Middle frontal gyrus (tissue), 1 donor: ENCODE measurements around the gene LPP.
"Not testable (repeated sequence)": the region's sequence is repeated elsewhere in the genome, so short reads cannot be mapped to it uniquely, and the experiment has no call there.

Source experiments
- DNase-seq: peaks from one replicate; pipeline ENCODE4 v3.0.0-alpha.2; 2015; ENCODE audit warnings: low spot score; ENCODE audit errors: extremely low spot score

The LPP gene

GRCh38 chr3:188396251-188396650, 242.3 kb downstream of the LPP start:
- no peak for DNase-seq

GRCh38 chr3:188396900-188397299, 242.9 kb downstream of the LPP start:
- no peak for DNase-seq

GRCh38 chr3:188397766-188398705, 244.1 kb downstream of the LPP start:
- DNase-seq, result no peak

DNA sequence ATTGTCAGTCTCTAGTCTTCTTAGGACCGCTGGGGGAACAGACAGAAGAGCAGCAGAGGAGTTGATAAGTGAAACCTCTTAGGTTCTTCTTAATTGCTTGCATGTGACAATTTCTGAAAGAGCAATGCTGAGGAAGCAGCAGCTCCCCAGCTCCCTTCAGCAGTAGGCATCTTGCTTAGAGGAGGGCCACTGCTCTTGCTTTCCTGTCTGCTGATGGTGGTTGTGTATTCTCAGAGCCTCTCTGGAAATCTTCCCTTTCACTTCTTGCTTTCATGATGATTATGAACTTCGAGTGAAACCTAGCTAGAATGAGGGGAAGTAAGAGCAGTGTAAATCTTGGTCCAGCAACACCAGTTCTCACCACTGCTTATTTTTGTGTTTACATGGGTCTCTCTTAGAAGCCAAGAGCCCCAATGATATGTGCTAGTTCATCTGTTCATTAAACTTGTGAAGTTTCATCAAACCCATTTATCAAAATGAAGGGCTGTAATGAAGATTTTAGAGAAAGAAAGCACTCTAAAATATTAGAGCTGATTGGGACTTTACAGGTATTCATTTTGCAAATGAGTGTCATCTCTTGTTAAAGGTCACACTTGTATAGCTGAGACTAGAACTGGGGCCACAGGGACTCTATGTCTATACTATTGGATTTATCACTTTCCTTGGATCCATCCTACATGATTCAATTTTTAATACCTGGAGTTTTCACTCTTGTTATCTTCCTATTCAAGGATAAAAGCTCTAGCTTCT, 246.7 kb downstream of the LPP start:
- DNase-seq, result no peak

DNA sequence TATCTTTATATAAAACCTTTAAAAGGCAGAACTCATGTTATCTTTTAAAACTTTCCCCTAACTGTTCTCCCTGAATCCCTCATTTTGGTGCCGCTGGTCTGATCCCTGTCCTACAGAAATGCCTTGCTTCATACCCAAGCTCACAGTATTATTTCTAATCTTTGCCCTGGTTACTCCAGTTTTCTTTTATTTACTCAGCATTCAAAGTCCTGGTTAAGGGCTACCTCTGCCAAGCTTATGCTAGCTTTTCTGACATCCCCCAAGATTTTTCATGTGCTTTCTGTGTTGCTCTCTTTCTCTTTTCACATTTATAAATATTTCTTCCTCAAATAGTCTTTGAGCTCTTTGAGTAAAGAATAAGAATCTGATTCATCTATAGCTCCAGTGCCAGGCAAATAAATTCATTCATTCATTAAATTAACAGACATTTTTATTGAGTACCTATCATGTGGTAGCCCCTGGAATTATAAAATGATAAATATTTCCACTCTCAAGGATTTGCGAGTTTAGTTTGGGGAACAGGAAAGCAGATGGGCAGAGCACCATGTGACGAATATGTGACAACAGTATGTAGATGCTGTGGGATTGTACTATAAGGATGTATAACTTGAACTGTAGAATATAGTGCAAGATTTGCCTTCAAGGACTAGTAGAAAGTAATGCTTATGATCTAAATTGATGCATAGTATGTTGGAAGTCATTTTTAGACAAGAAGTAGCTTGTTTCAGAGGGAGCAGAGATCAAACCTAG, 247.5 kb downstream of the LPP start:
- DNase-seq, result no peak

DNA sequence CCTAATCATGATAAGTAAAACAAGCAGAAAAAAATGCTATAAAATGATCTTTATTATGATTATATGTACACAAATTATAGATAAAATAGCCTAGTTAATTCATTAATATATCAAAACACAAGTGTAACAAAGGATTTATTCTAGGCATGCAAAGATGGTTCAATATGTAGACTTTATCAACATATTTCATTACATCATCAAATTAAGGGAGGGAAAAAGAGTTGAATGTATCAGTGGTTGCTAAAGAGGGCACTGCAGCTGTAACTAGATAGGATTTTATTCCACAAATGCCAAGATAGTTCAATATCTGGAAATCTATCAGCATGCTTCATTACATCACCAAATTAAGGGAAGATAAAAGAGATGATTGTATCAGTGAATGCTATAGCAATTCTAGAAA, 248.3 kb downstream of the LPP start:
- no peak for DNase-seq

GRCh38 chr3:188403404-188403803, 249.4 kb downstream of the LPP start:
- DNase-seq, result no peak

DNA sequence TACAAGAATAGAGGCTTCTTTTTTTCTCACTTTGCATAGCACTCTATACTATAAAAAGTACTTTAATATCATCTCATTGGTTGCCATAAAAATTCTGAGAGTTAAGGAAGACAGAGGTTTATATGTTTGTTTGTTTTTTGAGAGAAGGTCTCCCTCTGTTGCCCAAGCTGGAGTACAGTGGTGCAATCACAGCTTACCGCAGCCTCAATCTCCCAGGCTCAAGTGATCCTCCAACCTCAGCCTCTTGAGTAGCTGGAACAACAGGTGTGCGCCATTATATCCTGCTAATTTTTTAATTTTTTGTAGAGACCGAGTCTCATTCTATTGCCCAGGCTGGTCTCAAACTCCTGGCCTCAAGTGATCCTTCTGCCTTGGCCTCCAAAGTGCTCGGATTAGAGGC, 250.2 kb downstream of the LPP start:
- no peak for DNase-seq

- no peak for DNase-seq
Observed at GRCh38 chr3:188404701-188405100, 250.7 kb downstream of the LPP start.

DNA sequence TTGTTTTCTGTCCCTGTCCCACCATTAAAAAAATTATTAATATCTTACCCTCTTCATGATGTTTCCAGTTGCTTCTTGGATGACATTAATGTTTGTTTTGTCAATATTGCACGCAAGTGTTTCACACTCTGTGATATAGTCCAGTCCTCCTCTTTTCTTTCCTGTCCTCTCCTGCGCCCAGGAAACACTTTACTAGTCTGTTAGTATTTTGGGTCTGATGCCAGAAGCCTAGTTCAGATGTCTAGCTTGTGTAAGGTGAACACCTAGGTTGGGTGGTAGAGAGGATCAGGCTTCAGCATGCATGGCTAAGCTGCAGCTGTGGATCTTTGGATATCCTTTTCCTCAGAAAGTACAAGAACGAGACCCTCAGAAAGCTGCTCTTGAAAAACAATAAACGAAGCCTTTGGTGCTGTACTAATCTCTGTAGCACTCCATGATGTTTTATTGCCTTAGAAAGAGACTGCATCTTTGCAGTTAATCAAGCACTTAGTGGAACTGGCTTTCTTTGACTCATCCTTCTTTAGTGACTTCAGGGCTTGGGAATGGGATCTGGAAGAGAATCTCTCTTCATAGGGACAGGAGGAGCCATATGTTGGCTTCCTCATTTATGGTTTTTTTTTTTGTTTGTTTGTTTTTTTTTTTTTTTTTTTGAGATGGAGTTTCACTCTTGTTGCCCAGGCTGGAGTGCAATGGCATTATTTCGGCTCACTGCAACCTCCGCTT, 253.4 kb downstream of the LPP start:
- no peak for DNase-seq

GRCh38 chr3:188408831-188409230, 254.9 kb downstream of the LPP start:
- no peak for DNase-seq

DNA sequence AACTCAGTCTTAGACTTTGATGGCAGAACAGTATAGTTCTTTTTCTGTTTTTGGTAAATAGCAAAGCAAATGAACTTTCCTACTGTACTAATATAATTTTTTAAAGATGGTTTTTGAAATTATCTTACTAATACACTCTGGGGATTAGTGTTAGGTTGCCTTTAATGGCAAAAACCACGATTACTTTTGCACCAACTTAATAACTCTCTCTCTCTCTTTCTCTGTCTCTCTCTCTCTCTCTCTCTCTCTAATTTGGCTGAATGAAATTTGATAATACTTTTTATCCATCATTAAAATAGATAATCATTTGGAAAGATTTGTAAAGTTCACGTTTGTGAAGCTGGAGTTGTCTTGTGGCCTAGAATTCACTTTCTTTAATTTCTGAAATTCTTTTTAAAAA, 257.8 kb downstream of the LPP start:
- DNase-seq, result no peak

DNA sequence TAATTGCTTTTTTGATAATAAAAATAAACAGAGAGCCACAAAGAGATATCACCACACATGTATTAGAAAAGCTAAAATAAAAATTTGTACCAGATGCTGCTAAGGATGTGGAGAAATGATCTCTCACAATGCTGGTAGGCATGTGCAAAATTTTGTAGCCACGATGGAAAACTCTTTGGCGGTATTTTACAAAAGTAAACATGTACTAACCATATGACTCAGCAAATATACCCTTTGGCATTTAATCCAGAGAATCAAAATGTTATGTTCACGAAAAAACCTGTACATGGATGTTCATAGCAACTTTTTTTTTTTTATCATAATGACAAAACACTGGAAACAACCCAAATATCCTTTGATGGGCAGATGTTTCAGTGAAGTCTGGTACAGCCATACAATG, 261.2 kb downstream of the LPP start:
- no peak for DNase-seq

GRCh38 chr3:188416041-188416440, 262.1 kb downstream of the LPP start:
- DNase-seq, result no peak

GRCh38 chr3:188417271-188417696, 263.3 kb downstream of the LPP start:
- no peak for DNase-seq

DNA sequence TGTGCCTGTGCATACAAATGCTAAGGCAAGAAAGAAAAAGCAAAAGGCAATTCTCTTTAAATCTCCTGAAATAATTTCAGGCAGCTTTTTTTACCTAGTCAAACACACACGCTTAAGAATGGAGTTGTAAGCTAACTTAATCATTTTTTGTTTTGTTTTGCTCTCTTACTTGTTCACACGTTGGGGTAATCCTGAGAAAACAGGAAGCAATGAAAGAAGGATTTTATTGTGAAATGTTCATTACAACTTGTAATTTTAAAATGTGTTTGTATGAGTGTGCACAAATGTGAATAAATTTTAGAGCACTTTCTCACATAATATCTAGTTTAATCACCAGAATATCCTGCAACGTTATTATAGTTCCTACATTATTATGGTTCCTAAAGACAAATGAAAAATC, 263.8 kb downstream of the LPP start:
- no peak for DNase-seq

GRCh38 chr3:188421151-188421821, 267.3 kb downstream of the LPP start:
- DNase-seq, result no peak

DNA sequence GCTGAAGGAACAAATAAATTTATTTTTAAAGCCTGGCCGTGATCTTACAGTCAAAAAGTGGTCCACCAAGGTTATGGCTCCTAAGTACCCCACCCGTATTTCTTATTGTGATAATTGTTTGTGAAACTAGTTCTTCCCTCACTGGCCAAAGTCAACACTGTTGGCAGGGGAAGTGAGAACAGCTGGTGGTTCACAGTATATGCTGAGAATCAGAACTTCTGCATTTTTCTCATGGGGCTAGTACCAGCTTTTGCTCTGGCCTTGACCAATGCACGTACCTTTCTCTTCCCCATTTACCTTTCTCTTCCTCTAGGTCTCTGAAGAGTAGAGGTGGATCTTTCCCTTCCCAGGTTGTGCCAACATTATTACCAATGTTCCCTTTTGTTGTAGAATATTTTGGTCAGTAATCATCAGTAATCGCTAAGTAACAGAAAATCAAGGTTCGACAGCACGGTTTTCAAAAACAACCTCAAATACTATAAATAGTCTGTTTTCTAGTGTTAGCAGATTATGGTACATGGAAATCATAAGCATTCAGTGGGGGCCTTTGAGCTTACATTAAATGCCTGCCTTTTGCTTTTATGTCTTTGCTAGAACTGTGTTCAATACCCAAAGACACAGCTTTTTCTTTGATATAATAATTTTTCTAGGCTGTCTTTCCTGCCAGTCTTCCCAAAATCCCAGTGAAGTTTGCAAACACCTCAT, 268.0 kb downstream of the LPP start:
- no peak for DNase-seq

GRCh38 chr3:188427981-188428380, 274.0 kb downstream of the LPP start:
- DNase-seq, result not testable (repeated sequence)

- no peak for DNase-seq
Observed at GRCh38 chr3:188431040-188431439, 277.1 kb downstream of the LPP start.
